22Rv1 (cell line): ENCODE data around the gene CD2AP.

ENCODE experiments used
- H3K27ac ChIP-seq: fragments of 450-650 bp; 2 replicates; pipeline ENCODE4 v1.5.1; 2017
- CTCF ChIP-seq: fragments of 450-650 bp; IDR thresholded peaks from 2 replicates; pipeline ENCODE4 v1.5.1; 2017; ENCODE audit warnings: mild to moderate bottlenecking
- ZFX ChIP-seq: fragments of 450-650 bp; IDR thresholded peaks from 2 replicates; pipeline ENCODE4 v1.6.1; 2017; ENCODE audit warnings: antibody characterized with exemption, borderline replicate concordance

CD2AP gene

GRCh38 chr6:47452899-47453298 lies 24.7 kb upstream of the CD2AP start:
- peak overlapping the region; percentile 7; the same call in 1 of the 2 replicates for H3K27ac ChIP-seq
- TF ChIP-seq ZFX, result no peak
- TF ChIP-seq CTCF, result no peak

GRCh38 chr6:47453372-47453936 lies 24.1 kb upstream of the CD2AP start:
- H3K27ac ChIP-seq, result peak overlapping the region; percentile 7; the same call in 1 of the 2 replicates
- TF ChIP-seq CTCF (no peak), ZFX (no peak)

- TF ChIP-seq CTCF (no peak), ZFX (no peak)
- peak overlapping the region; percentile 62 for H3K27ac ChIP-seq
These were observed 22.7 kb upstream of the CD2AP start for GRCh38 chr6:47454713-47455396.

- H3K27ac ChIP-seq, result peak overlapping the region; percentile 62
- TF ChIP-seq ZFX, result no peak
- no peak for TF ChIP-seq CTCF
These were observed 21.9 kb upstream of the CD2AP start for GRCh38 chr6:47455533-47456209.

GRCh38 chr6:47456536-47456975 lies 21.0 kb upstream of the CD2AP start:
- no peak for TF ChIP-seq CTCF
- TF ChIP-seq ZFX, result no peak
- H3K27ac ChIP-seq, result peak overlapping the region; percentile 62

- TF ChIP-seq CTCF (no peak), ZFX (no peak)
- H3K27ac ChIP-seq, result peak overlapping the region; percentile 62
These were observed 20.2 kb upstream of the CD2AP start for GRCh38 chr6:47457370-47457769.

- TF ChIP-seq ZFX (no peak), CTCF (no peak)
- peak overlapping the region; percentile 99 for H3K27ac ChIP-seq
These were observed 13.5 kb upstream of the CD2AP start for GRCh38 chr6:47464052-47464451.
